ENCODE results near the gene LPAR2.
A peak's percentile ranks its signal among the peaks of the same experiment; 100 is the strongest.

DNA sequence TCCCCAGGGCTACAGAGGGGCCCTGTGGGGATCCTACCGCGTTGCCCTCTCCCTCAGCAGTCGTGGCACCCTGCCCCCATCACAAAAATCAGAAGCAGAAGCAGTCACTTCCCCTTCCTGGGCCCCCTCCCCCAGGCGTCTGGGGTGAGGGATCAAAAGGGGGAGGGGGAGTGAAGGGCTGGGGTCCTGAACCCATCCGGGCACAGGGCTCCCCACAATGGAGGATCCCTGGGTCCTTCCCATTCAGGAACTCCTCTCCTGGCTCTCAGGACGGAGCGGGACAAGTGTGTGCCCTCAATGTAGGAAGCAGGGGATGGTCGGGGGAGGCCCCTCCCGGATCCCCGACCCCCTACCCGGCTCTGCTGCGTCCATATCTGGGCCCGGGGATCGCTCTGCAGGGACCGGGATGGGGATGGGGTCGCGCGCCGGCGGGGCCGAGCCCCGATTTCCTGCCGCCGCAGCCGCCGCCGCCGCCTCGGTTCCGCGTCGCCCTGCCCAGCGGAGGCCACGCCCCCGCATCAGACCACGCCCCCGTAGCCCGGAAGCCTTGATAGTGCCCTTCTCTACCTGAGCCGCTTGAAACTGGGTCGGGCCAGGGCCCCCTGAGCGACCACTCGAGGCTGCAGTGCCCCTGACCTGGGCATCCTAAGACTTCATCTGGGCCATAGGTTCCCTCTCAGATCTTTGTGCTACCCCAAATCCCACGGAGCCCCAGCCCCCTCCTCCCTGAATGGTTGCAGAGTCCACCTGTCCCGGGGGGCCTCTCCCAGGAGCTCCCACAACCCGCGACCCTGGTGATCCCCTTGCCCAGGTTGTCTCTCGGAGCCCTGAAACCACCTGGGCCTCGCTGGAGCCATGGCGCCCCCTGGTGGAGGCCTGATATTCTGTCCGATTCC lies 15.4 kb upstream of the LPAR2 start, which contains the start of gene GMIP:
- TF ChIP-seq, protein P1, sequence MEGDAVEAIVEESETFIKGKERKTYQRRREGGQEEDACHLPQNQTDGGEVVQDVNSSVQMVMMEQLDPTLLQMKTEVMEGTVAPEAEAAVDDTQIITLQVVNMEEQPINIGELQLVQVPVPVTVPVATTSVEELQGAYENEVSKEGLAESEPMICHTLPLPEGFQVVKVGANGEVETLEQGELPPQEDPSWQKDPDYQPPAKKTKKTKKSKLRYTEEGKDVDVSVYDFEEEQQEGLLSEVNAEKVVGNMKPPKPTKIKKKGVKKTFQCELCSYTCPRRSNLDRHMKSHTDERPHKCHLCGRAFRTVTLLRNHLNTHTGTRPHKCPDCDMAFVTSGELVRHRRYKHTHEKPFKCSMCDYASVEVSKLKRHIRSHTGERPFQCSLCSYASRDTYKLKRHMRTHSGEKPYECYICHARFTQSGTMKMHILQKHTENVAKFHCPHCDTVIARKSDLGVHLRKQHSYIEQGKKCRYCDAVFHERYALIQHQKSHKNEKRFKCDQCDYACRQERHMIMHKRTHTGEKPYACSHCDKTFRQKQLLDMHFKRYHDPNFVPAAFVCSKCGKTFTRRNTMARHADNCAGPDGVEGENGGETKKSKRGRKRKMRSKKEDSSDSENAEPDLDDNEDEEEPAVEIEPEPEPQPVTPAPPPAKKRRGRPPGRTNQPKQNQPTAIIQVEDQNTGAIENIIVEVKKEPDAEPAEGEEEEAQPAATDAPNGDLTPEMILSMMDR (IDR thresholded peaks at IDR 0.05 in 2 of 3, conservative IDR thresholded peaks at IDR 0.05 in 1 of 3; ENCODE audit: control insufficient read depth in 2 of 3, extremely low read depth in 1 of 3, insufficient read depth in 1 of 3, low read depth in 3 of 3, low read length in 3 of 3), result peak; percentile 78 to 90 (median 81)
- TF ChIP-seq EZH2 (IDR thresholded peaks at IDR 0.05; ENCODE audit: borderline replicate concordance, control insufficient read depth, low read depth, low read length), result no peak

All from GM12878 (cell line).